ENCODE results near the gene E2F2. TPM values are rescaled to one million over a fixed set of nuclear protein-coding genes. Genes with fewer than 3 reads are reported as not detected.
A peak's percentile ranks its signal among the peaks of the same experiment; 100 is the strongest.

The E2F2 gene
- polyA plus RNA-seq, 6 donors from 2014 or later, result 0.06 to 1.7 (median 0.46) TPM

- Mint-ChIP-seq H3K36me3 (peaks cover 5 to 8% of the 10 kb centered on the region in 2 donors), H3K4me3 (peak overlapping the region; percentile 89 to 100 (median 96)), H3K27me3 (no peaks in the 10 kb centered on the region), H3K27ac (peak overlapping the region; percentile 95 to 98 (median 97)), H3K4me1 (peaks cover 66 to 78% (median 74%) of the 10 kb centered on the region in 3 donors), H3K9me3 (no peaks in the 10 kb centered on the region)
- ATAC-seq (ENCODE audit: low read depth in 2 of 2) (no peak), DNase-seq (peak; percentile 39)
Measured at GRCh38 chr1:23559985-23560741, 29.1 kb upstream of the E2F2 start.

DNA sequence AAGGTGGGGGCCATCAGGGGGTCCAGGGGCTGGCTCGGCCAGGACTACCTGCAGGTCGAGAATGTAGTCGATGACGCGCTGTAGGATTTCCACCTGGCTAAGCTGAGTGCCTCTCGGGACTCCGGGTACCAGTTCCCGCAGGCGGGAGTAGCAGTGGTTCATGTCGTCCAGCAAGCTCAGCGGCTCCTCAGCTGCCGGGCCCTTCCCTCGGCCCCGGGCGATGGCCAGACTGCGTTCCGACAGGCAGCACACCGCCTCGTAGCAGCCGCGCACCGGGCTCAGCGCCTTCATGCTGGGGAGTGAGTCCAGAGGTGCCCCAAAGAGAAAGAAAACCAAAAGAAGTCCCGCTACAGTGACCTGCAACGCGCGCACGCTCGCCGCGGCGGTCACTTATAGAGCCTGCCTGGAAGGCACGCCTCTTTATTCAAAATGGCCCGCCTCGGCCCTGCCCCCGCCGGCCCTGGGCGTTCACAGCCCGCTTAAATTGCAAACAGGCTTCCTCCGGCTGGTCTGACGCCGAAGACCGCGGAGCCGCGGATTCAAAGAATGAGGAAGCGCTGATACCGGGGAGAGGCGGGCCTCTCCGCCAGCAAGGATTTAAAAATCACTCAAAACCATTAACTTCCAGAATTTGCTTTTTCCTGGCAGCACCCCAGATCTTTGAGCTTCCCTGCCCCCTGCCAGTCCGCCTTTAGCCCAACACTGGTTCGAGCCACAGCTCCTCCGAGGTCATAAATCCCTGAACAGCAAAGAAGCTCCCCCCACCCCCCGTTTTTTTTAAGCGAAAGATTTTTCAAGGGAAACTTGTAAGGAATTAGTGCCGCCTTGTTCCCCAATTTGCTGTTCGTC, 28.3 kb upstream of the E2F2 start, which contains the start of gene ID3:
Gene ID3 (minus strand): TSS at position 366 of the 849 bp plus-strand sequence. CDS start 75 bp downstream, at position 291.
- Mint-ChIP-seq H3K4me1 (peaks cover 67 to 82% (median 76%) of the 10 kb centered on the region in 3 donors), H3K27ac (peak within 1 kb of the TSS; percentile 95 to 98 (median 97)), H3K4me3 (peak within 1 kb of the TSS; percentile 89 to 100 (median 96)), H3K27me3 (no peaks in the 10 kb centered on the region), H3K9me3 (no peaks in the 10 kb centered on the region), H3K36me3 (peaks cover 5 to 8% of the 10 kb centered on the region in 2 donors)
- DNase-seq, result peak; percentile 98
- peak; percentile 73 to 76 for ATAC-seq (ENCODE audit: low read depth in 2 of 2)

GRCh38 chr1:23558872-23559135, 27.8 kb upstream of the E2F2 start:
- ATAC-seq (ENCODE audit: low read depth in 2 of 2) (no peak), DNase-seq (no peak)
- no peaks in the 10 kb centered on the region for H3K27me3 Mint-ChIP-seq
- H3K4me3 Mint-ChIP-seq, result peak overlapping the region; percentile 89 to 100 (median 96)
- H3K27ac Mint-ChIP-seq, result peak overlapping the region; percentile 95 to 98 (median 97)
- peaks cover 69 to 83% (median 80%) of the 10 kb centered on the region in 3 donors for H3K4me1 Mint-ChIP-seq
- H3K36me3 Mint-ChIP-seq, result peaks cover 5 to 8% of the 10 kb centered on the region in 2 donors
- H3K9me3 Mint-ChIP-seq, result no peaks in the 10 kb centered on the region

- Mint-ChIP-seq H3K9me3 (no peaks in the 10 kb centered on the region), H3K4me3 (peak overlapping the region; percentile 89 to 100 (median 96)), H3K27ac (peak overlapping the region; percentile 92 to 98 (median 97)), H3K4me1 (peaks cover 69 to 83% (median 80%) of the 10 kb centered on the region in 3 donors), H3K27me3 (no peaks in the 10 kb centered on the region), H3K36me3 (peaks cover 5 to 8% of the 10 kb centered on the region in 2 donors)
- no peak for DNase-seq
- ATAC-seq (ENCODE audit: low read depth in 2 of 2), result no peak
Measured at GRCh38 chr1:23558140-23558871, 27.3 kb upstream of the E2F2 start.

- H3K27me3 Mint-ChIP-seq, result no peaks in the 10 kb centered on the region
- no peaks in the 10 kb centered on the region for H3K9me3 Mint-ChIP-seq
- H3K27ac Mint-ChIP-seq, result peak overlapping the region; percentile 67 to 98 (median 94)
- no peak for ATAC-seq (ENCODE audit: low read depth in 2 of 2)
- no peak for DNase-seq
- peak overlapping the region; percentile 89 to 100 (median 96) for H3K4me3 Mint-ChIP-seq
- H3K36me3 Mint-ChIP-seq, result peaks cover 5 to 8% of the 10 kb centered on the region in 2 donors
- H3K4me1 Mint-ChIP-seq, result peaks cover 64 to 83% (median 80%) of the 10 kb centered on the region in 3 donors
Measured at GRCh38 chr1:23557471-23558124, 26.6 kb upstream of the E2F2 start.

DNA sequence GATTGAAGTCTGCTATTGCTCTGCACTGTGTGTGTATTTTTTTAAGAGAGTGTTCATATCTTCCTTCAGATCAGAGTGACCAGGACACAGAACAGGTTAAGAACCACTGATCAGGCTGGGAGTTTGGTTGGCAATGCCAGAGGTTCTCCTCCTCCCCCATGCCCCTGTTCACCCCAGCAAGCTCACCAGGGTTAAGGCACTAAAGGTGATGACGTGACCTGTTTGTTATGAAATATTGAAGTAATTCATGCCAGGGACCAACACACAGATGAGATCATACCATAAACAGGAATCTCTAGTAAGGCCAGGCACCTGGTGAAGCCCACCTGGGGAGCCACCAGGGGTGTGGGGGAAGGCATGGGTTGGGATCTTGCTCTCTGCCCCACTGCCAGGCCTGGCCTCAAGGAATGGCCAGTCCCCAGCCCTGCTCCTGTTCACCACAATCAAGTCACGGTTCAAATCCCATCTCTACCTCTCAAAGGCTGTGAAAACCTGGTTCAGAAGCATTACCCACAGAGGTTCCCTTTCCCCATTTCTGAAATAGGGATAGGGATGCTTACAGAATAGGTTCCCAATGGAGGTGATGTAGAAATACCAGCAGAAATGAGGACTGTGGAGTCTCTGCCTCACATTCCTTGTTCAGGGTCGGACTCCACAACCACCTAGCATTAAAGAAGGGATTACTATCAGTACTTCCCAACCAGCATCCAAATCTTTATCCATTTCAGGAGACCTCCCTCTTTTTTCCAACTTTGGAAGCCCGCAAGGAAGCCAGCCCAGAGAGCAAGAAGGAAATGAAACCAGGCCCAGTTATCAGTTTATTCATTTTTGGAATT, 25.8 kb upstream of the E2F2 start:
- Mint-ChIP-seq H3K4me1 (peaks cover 58 to 81% (median 76%) of the 10 kb centered on the region in 3 donors), H3K27me3 (no peaks in the 10 kb centered on the region), H3K4me3 (peak overlapping the region; percentile 89 to 100 (median 96)), H3K36me3 (peaks cover 5 to 8% of the 10 kb centered on the region in 2 donors), H3K9me3 (no peaks in the 10 kb centered on the region), H3K27ac (peak overlapping the region; percentile 53 to 98 (median 94))
- ATAC-seq (ENCODE audit: low read depth in 2 of 2) (no peak), DNase-seq (no peak)

GRCh38 chr1:23555986-23556634, 25.1 kb upstream of the E2F2 start:
- H3K4me1 Mint-ChIP-seq, result peaks cover 54 to 78% (median 68%) of the 10 kb centered on the region in 3 donors
- peak overlapping the region; percentile 89 to 100 (median 96) for H3K4me3 Mint-ChIP-seq
- DNase-seq, result no peak
- H3K9me3 Mint-ChIP-seq, result no peaks in the 10 kb centered on the region
- H3K27ac Mint-ChIP-seq, result peak overlapping the region in 5 of 6 donors; percentile 38 to 97 (median 93)
- no peak for ATAC-seq (ENCODE audit: low read depth in 2 of 2)
- H3K36me3 Mint-ChIP-seq, result peaks cover 5 to 8% of the 10 kb centered on the region in 2 donors
- H3K27me3 Mint-ChIP-seq, result no peaks in the 10 kb centered on the region

- ATAC-seq (ENCODE audit: low read depth in 2 of 2) (peak; percentile 2), DNase-seq (no peak)
- peaks cover 53 to 77% (median 61%) of the 10 kb centered on the region in 3 donors for H3K4me1 Mint-ChIP-seq
- H3K27ac Mint-ChIP-seq, result peak overlapping the region; percentile 88 to 97 (median 93)
- H3K4me3 Mint-ChIP-seq, result peak overlapping the region; percentile 89 to 100 (median 96)
- peaks cover 5 to 8% of the 10 kb centered on the region in 2 donors for H3K36me3 Mint-ChIP-seq
- no peaks in the 10 kb centered on the region for H3K27me3 Mint-ChIP-seq
- H3K9me3 Mint-ChIP-seq, result no peaks in the 10 kb centered on the region
Measured at GRCh38 chr1:23555270-23555985, 24.4 kb upstream of the E2F2 start.

DNA sequence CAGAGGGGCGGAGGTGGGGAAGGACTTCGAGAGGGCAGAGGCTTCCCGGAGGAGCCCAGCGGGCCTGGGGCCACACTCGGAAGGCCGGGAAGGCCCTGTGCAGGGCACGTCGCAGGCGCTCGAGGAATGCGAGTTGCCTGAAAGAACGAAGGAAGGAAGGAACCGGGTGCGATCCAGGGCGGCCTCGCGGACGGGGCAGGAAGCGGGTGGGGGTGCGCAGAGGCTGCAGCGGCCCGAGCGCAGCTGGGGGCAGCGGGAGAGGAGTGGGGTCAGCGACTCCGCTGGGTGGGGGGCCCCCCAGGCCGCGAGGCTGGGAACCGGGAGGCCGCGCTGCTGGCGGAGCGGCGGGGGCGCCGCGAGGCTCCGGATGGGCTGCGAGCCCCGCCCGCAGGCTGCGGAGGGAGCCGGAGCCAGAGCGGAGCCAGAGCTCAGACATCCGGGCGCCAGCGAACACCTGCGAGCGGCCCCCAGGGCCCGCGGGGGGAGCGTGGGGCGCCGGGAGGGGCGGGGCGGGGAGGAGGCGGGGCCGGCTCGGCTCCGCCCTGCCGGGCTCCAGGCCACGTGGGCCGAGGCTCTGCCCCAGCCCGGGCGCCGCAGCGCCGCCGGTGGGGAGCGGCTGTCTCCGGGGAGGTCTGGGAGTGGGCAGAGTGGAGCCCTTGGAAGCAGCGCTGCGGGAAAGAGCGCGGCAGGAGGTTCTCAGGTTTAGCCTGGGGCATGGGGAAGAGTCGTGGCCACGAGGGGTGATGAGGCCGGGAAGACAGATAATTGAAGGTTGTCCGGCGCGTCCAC, 23.6 kb upstream of the E2F2 start:
- DNase-seq (peak; percentile 82), ATAC-seq (ENCODE audit: low read depth in 2 of 2) (peak; percentile 68 to 69)
- Mint-ChIP-seq H3K4me1 (peaks cover 46 to 77% (median 54%) of the 10 kb centered on the region in 3 donors), H3K27me3 (no peaks in the 10 kb centered on the region), H3K36me3 (peaks cover 5 to 8% of the 10 kb centered on the region in 2 donors), H3K4me3 (peak overlapping the region; percentile 90 to 100 (median 96)), H3K27ac (peak overlapping the region; percentile 88 to 97 (median 94)), H3K9me3 (no peaks in the 10 kb centered on the region)

- Mint-ChIP-seq H3K36me3 (peaks cover 5 to 8% of the 10 kb centered on the region in 2 donors), H3K9me3 (no peaks in the 10 kb centered on the region), H3K4me3 (peak overlapping the region; percentile 87 to 100 (median 94)), H3K27me3 (no peaks in the 10 kb centered on the region), H3K4me1 (peaks cover 48 to 79% (median 54%) of the 10 kb centered on the region in 3 donors), H3K27ac (peak overlapping the region; percentile 81 to 97 (median 96))
- DNase-seq (no peak), ATAC-seq (ENCODE audit: low read depth in 2 of 2) (peak; percentile 1 to 3)
Measured at GRCh38 chr1:23554127-23554480, 23.1 kb upstream of the E2F2 start.
